Cardiac septum (tissue), 1 donor: ENCODE results near the gene RASSF8. TPM values are rescaled to one million over a fixed set of nuclear protein-coding genes. Genes with fewer than 3 reads are reported as not detected.
"Not testable (repeated sequence)": the region's sequence is repeated elsewhere in the genome, so short reads cannot be mapped to it uniquely, and the experiment has no call there.

ENCODE experiments used
- DNase-seq: peaks from one replicate; pipeline ENCODE4 v3.0.0-alpha.2; 2020; ENCODE audit warnings: low spot score
- intact Hi-C: fragments of 100-400 bp; cut with DNase I; formaldehyde crosslinking; loops from one replicate; pipeline ENCODE4 v1.14.0; 2022
- total RNA-seq: library from RNA; stranded (reverse); fragmentation: NEBNext Ultra II Directional; extraction: Animal tissue kit (Norgen Biotek cat#: 25700); gene quantifications from one replicate; pipeline ENCODE4 v1.2.1, GENCODE V29; 2021
- donor health status: DM: no; HTN: no; CAD: no.

Gene RASSF8
- total RNA-seq, 1 donor from 2014 or later: 37.8 TPM

GRCh38 chr12:26044592-26044991 is 86.1 kb downstream of the RASSF8 start:
- intact Hi-C loops: no loop called here
- DNase-seq: no peak

- no peak for DNase-seq
- intact Hi-C loops: no loop called here
Measured at GRCh38 chr12:26046203-26046602, 87.7 kb downstream of the RASSF8 start.

DNA sequence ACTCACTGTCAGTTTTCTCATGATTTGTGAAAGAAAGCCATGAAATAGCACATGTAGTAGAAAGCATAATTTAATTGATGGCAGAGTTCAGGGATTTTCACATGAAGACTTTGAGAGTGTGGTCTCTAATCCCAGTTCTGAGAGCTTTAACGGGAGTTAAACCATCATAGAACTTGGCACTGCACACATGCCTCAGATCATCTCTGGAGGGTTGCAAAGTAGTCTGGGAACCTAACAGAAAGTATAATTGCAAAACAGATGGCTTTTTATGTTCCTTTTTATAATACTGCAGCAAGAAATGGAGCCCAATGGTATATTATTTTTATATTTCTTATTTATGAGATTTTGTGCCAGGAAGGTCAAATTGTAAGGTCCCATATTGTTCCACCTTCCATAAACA is 88.4 kb downstream of the RASSF8 start:
- no peak for DNase-seq
- intact Hi-C loops: no loop called here

DNA sequence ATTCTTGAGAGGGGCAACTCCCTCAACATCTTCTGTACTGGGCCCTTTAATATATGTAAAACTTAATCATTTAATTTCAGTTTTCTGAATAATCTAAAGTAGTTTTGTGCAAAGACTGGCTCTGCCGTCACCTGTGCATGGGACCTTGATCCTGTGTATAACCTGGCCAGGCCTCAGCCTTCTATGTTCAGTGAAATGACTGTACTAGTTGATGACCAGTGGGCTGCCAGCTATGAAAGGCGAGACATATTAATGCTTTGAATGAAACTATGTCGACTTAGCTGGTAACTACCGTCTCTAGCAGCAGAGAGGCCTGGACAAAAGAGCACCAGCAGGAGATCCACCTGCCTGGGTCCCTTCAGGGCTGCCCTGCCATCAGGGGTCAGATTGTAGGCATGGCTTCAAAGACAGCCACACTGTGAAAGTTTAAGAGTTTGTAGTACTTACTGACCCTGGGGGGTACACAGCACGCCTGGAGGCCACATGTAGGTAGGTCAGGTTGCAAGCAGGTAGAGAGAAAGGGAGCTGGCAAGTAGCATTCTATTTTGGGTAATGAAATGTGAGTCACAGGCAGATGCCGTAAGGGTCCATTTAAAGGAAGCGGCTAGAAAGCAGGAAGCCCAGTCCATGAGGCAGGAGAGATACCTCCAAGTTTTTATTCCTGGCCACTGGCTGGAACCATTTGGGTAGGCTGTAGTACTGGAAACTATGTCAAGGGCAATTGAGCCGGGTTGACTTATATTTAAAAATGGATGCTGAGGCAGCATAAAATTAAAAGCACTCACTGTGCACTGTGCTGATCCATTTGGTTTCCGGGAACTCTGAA is 89.1 kb downstream of the RASSF8 start:
- no peak for DNase-seq

GRCh38 chr12:26052652-26053051 is 94.2 kb downstream of the RASSF8 start:
- intact Hi-C loops: no loop called here
- DNase-seq: no peak

More for the DNA sequence above, 89.1 kb downstream of the RASSF8 start:
- intact Hi-C loops: no loop called here

DNA sequence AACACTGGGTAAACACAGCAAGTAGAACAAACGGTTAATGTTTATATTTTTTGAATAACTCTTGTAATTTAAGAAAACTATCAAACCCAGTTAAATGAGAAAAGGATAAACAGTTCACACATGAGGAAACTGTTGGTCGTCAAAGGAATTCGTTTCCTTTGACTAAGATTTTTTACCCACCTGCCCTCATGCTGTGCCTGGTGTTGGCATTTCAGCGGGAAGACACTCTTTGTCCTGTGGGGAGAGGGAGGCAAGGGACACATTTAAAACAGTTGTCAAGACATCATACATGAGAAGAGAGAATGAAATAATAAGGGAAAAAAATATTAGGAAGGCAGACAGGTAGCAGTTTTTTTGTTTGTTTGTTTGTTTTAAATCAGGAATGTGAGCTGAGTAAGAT is 95.9 kb downstream of the RASSF8 start:
- intact Hi-C loops: no loop called here
- no peak for DNase-seq

DNA sequence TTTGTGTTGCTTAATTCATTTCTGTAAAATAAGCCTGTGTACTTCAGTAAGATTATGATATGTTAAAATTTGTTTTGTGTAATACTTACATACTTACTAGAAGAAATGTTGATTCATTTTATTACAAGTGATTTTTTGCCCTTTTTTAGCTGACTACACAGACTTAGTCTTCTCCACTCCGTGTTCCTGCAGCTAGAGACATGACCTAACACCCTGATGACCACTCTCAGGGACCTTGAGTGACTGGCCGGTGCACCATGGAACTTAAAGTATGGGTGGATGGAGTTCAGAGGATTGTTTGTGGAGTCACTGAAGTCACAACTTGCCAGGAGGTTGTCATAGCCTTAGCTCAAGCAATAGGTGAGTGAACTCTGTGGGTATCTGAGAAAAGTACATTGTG is 96.6 kb downstream of the RASSF8 start:
- DNase-seq: no peak
- intact Hi-C loops: no loop called here

DNA sequence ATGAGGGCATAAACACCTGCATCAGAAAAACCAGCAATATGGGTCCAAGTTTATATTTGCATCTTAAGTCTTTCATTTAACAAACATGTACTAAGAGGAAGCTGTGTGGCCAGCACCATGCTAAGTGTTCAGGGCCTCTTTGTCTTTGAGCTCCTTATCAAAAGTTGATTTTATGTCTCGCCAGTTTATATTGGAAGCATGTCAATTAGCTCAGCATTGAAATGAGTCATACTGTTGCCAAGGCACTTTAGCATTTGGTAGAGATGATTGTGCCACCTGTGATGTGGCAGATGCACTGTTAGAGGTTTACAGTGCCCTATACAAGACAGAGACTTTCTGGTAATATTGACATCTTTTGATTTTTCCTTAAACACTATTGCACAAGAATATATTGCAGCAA is 97.9 kb downstream of the RASSF8 start:
- intact Hi-C loops: no loop called here

DNA sequence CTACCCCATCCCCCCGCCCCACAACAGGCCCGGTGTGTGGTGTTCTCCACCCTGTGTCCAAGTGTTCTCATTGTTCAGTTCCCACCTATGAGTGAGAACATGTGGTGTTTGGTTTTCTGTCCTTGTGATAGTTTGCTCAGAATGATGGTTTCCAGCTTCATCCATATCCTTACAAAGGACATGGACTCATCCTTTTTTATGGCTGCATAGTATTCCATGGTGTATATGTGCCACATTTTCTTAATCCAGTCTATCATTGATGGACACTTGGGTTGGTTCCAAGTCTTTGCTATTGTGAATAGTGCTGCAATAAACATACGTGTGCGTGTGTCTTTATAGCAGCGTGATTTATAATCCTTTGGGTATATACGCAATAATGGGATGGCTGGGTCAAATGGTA is 98.8 kb downstream of the RASSF8 start:
- DNase-seq, intact Hi-C loops: not testable (repeated sequence)

More for the DNA sequence above, 97.9 kb downstream of the RASSF8 start:
- no peak for DNase-seq

DNA sequence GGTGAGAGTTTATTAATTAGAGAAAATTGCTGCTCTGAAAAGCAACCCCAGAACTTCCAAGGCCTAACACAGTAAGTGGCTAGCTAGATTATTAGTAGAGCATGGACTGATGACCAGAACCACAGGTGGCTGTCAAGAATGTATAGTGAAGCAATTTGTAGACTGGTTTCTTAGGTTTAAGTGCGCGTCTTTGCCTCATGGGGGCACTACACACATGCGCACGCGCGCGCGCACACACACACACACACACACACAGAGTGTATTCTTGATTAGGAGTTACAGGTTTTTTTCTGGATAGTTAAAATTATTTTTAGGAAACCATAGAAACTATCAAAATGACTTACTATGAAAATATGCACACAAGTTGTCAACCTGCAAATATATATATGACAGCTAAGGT is 99.8 kb downstream of the RASSF8 start:
- DNase-seq: no peak
- intact Hi-C loops: no loop called here

DNA sequence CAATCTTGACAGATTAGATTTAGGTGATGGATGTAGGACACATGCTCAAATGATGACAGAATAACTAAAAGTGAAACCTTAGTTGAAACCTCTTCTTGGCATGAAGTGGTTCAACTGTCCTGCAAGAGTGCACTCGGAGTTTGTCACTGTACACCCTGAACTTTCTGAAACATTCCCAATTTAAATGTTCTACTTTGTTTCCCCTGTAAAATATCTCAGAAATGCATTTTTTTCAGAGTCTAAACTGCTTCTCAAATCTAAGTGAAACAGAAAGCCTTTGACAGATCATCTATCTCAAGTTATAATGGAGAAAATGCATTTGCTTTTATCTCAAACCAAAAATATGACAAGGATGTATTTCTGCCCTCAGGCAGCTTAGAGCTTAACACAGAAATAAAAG is 100.3 kb downstream of the RASSF8 start:
- intact Hi-C loops: no loop called here

GRCh38 chr12:26062006-26062405 is 103.5 kb downstream of the RASSF8 start:
- DNase-seq: no peak
- intact Hi-C loops: no loop called here

More for the DNA sequence above, 100.3 kb downstream of the RASSF8 start:
- DNase-seq: no peak

GRCh38 chr12:26062566-26062965 is 104.1 kb downstream of the RASSF8 start:
- intact Hi-C loops: no loop called here
- DNase-seq: no peak

DNA sequence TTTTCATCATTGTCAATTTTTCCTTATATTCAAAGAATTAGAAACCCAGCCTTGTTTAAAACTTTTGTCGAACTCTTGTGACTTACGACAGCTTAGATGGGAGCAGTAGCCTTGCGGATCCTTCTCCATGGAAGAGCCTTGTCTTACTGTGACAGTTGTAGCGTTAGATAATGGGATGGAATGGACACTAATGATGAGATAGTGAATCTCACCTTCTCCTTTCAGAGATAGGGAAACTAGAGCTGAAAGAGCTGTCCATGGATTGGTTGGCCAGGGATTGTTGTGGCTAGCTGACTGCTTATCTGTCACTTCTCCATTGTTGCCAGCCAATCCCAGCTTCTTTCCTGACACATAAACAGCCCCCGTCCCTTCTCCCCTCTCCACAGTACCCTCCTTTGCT is 107.0 kb downstream of the RASSF8 start:
- DNase-seq: no peak
- intact Hi-C loops: no loop called here

DNA sequence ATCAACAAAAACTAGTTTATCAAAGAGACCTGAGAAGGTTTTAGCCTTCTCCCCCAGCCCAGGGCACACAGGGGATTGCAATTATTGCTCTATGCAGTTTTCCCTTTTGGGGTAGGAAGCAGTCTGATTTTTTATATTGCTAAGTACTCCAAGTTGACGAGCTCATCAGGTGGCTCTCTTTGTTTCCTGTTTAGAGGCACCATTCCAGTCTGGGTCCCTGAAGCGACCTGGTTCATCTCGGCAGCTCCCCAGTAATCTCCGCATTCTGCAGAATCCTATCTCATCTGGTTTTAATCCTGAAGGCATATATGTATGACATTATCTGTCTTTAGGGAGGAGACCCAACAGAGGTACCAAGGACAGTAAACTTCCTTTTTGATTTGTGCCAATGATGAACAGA is 110.0 kb downstream of the RASSF8 start:
- DNase-seq: no peak
- intact Hi-C loops: no loop called here

DNA sequence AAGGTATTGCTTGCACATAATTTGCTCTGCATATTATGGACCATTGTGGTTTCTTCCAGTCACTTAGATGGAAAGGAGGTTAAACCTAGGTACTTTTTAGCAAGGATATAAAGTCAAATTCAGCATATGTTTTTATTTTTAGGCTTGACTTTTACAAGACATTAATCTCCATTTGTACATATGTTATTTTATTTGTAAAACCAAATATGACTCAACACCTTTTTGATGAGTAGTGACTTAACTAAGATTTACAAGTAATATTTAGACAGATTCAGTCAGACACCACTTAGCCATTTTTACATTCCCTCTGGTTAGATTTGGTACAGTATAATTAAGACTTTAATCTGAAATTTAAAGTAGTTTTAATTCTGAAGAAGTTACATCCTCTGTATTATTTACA is 111.3 kb downstream of the RASSF8 start:
- intact Hi-C loops: no loop called here
- DNase-seq: no peak

- intact Hi-C loops: no loop called here
- no peak for DNase-seq
Measured at GRCh38 chr12:26077915-26078702, 119.6 kb downstream of the RASSF8 start.

GRCh38 chr12:26080911-26081310 is 122.4 kb downstream of the RASSF8 start:
- intact Hi-C loops: no loop called here
- DNase-seq: no peak

- DNase-seq: no peak
- intact Hi-C loops: no loop called here
Measured at GRCh38 chr12:26086936-26087335, 128.5 kb downstream of the RASSF8 start.

- no peak for DNase-seq
- intact Hi-C loops: no loop called here
Measured at GRCh38 chr12:26088998-26089397, 130.5 kb downstream of the RASSF8 start.
